Mesothelial cell of epicardium (in vitro differentiated cells): ENCODE measurements around the gene NUP35. TPM values are rescaled to one million over a fixed set of nuclear protein-coding genes. Genes with fewer than 3 reads are reported as not detected.
A peak's percentile ranks its signal among the peaks of the same experiment; 100 is the strongest.

Experiments used
- DNase-seq, 2 experiments: peaks; one replicate each; pipeline ENCODE4 v3.0.0; 2021; ENCODE audit warnings: low spot score in 2 of 2; ENCODE audit not compliant: unreplicated experiment in 2 of 2
- H3K27ac Mint-ChIP-seq: 2 replicates; pipeline ENCODE4 v1.8.0; 2021; ENCODE audit warnings: mixed read lengths
- H3K27me3 Mint-ChIP-seq: 2 replicates; pipeline ENCODE4 v1.8.0; 2021; ENCODE audit warnings: low read depth, mixed read lengths
- H3K36me3 Mint-ChIP-seq: 2 replicates; pipeline ENCODE4 v1.8.0; 2021; ENCODE audit warnings: mixed read lengths
- H3K4me1 Mint-ChIP-seq: 2 replicates; pipeline ENCODE4 v1.8.0; 2021; ENCODE audit warnings: mixed read lengths
- H3K4me3 Mint-ChIP-seq: 2 replicates; pipeline ENCODE4 v1.8.0; 2021; ENCODE audit warnings: mild to moderate bottlenecking, moderate library complexity, mixed read lengths
- H3K9me3 Mint-ChIP-seq: 2 replicates; pipeline ENCODE4 v1.8.0; 2021; ENCODE audit warnings: mixed read lengths
- CTCF ChIP-seq: fragments of 200-600 bp; sonication (generic); IDR thresholded peaks from one replicate; pipeline ENCODE4 v1.5.0; 2021; ENCODE audit warnings: antibody characterized with exemption; ENCODE audit not compliant: unreplicated experiment
- total RNA-seq: library from RNA; stranded (reverse); gene quantifications from 3 replicates; pipeline ENCODE4 v1.2.1, GENCODE V29; 2021

The NUP35 gene
- total RNA-seq, result 17.0 to 22.6 TPM (median 19.8 TPM) in 3 replicates

GRCh38 chr2:183124222-183124956, at the start of gene NUP35:
Gene NUP35 (plus strand): TSS chr2:183124443. CDS start chr2:183124458, 15 bp downstream.
- Mint-ChIP-seq H3K27ac (peak within 1 kb of the TSS; percentile 99), H3K36me3 (no peaks in the 10 kb centered on the region), H3K4me1 (peaks cover 21% of the 10 kb centered on the region), H3K9me3 (no peaks in the 10 kb centered on the region), H3K4me3 (peak within 1 kb of the TSS; percentile 96), H3K27me3 (peaks cover 2% of the 10 kb centered on the region)
- TF ChIP-seq CTCF, result no peak
- peak; percentile 67 to 93 for DNase-seq

- no peak for TF ChIP-seq CTCF
- no peak for DNase-seq
- Mint-ChIP-seq H3K36me3 (no peaks in the 10 kb centered on the region), H3K27ac (peak overlapping the region; percentile 93), H3K4me3 (peak overlapping the region; percentile 87), H3K9me3 (no peaks in the 10 kb centered on the region), H3K27me3 (no peaks in the 10 kb centered on the region), H3K4me1 (peaks cover 7% of the 10 kb centered on the region)
Measured at GRCh38 chr2:183078163-183078463, 46.1 kb upstream of the NUP35 start.

- no peaks in the 10 kb centered on the region for H3K27me3 Mint-ChIP-seq
- DNase-seq, result peak; percentile 67 to 97
- H3K4me1 Mint-ChIP-seq, result peaks cover 7% of the 10 kb centered on the region
- H3K9me3 Mint-ChIP-seq, result no peaks in the 10 kb centered on the region
- TF ChIP-seq CTCF, result no peak
- no peaks in the 10 kb centered on the region for H3K36me3 Mint-ChIP-seq
- peak within 1 kb of the TSS; percentile 93 for H3K27ac Mint-ChIP-seq
- H3K4me3 Mint-ChIP-seq, result peak within 1 kb of the TSS; percentile 87
Measured at GRCh38 chr2:183078464-183079138, 45.6 kb upstream of the NUP35 start, which contains the start of gene DUSP19. Gene DUSP19 (plus strand): TSS chr2:183078747. CDS start chr2:183078934, 187 bp downstream.

GRCh38 chr2:183079139-183079775, 45.0 kb upstream of the NUP35 start:
- Mint-ChIP-seq H3K27me3 (no peaks in the 10 kb centered on the region), H3K4me3 (peak overlapping the region; percentile 87), H3K9me3 (no peaks in the 10 kb centered on the region), H3K4me1 (peaks cover 7% of the 10 kb centered on the region), H3K36me3 (no peaks in the 10 kb centered on the region), H3K27ac (peak overlapping the region; percentile 93)
- no peak for TF ChIP-seq CTCF
- no peak for DNase-seq

- Mint-ChIP-seq H3K36me3 (no peaks in the 10 kb centered on the region), H3K27ac (no peak overlapping the region), H3K9me3 (no peaks in the 10 kb centered on the region), H3K4me1 (peaks cover 7% of the 10 kb centered on the region), H3K4me3 (no peak overlapping the region), H3K27me3 (no peaks in the 10 kb centered on the region)
- no peak for TF ChIP-seq CTCF
- DNase-seq, result no peak
Measured at GRCh38 chr2:183081911-183082310, 42.3 kb upstream of the NUP35 start.
